Anterior cingulate cortex (tissue), 58 donors: Measurements from ENCODE around the gene MIB2.
"Not testable (repeated sequence)": the region's sequence is repeated elsewhere in the genome, so short reads cannot be mapped to it uniquely, and the experiment has no call there.

ENCODE experiments used
- DNase-seq, 58 donors: peaks; one replicate each; lab custom pipeline; 2025; lab: John Stamatoyannopoulos, UW

MIB2 gene

DNA sequence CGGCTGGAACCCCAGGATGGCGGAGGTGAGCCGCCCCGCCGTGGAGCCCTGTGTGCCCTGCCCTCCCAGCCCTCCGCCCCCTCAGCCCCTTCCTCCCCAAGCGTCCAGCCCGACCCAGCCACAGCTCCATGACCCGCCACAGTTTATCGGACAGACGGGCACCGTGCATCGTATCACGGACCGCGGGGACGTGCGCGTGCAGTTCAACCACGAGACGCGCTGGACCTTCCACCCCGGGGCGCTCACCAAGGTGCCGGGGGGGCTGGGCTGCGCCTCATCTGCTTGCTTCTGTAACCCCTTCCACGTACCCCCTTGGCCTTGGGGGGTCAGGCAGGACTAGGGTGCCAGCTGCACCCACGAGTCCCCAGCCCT lies 10.1 kb downstream of the MIB2 start:
- no peak for DNase-seq

DNA sequence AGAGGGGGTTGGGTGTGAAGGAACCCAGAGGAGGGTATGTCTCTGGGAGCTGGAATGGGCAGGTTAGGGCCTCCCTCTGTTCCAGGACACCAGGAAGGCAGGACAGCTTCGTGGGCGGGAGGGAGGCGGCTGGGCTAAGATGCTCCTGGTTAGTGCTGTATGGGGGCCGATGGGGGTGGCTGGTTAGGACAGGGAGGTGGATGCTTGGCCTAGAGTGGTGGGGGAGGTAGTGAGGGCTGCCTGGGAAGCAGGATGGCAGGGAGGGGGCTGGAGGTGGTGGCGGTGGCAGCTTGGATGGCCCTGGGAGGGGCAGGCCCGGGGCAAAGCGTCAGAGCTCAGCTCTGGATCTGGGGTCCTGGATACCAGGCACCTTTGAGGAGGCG lies 10.5 kb downstream of the MIB2 start:
- DNase-seq: no peak

DNA sequence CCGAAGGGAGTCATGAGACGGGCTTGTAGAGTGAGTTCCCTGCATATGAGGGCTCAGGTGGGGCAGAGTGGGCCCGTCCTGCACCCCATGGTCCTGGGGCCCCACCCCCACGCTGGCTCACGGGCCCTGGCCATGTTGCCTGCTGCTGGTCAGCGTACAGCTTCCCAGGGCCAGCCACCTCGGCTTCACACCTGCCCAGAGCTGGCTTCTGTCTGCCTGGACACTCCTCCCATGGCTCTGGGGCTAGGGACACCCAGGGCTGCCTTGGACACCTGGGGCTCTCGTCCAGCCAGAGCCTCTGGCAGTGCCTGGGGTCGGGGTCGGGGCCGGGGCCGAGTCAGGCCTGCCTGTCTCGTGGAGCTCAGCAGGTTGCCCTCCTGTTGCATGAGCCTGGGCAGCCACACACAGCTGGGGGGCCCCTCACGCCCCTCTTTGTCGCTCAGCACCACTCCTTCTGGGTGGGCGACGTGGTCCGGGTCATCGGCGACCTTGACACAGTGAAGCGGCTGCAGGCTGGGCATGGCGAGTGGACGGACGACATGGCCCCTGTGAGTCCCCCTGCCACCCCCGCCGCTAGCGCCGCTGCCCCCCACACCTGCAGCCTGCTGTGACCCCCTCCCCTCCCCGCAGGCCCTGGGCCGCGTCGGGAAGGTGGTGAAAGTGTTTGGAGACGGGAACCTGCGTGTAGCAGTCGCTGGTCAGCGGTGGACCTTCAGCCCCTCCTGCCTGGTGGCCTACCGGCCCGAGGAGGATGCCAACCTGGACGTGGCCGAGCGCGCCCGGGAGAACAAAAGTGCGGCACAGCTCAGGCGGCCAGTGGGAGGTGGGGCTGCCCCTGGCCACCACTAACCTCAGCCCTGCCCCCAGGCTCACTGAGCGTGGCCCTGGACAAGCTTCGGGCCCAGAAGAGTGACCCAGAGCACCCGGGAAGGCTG lies 11.2 kb downstream of the MIB2 start:
- no peak for DNase-seq

DNA sequence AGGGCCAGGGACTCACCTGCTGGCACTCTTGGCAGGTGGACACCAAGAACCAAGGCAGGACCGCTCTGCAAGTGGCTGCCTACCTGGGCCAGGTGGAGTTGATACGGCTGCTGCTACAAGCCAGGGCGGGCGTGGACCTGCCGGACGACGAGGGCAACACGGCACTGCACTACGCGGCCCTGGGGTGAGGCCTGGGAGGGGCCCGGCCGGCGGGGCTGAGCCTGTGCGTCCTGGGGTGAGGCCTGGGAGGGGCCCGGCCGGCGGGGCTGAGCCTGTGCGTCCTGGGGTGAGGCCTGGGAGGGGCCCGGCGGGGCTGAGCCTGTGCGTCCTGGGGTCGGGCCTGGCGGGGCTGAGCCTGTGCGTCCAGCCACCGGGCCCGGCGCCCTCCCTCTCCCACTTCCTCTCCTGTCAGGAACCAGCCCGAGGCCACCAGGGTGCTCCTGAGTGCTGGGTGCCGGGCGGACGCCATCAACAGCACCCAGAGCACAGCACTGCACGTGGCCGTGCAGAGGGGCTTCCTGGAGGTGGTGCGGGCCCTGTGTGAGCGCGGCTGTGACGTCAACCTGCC lies 12.0 kb downstream of the MIB2 start:
- no peak for DNase-seq

DNA sequence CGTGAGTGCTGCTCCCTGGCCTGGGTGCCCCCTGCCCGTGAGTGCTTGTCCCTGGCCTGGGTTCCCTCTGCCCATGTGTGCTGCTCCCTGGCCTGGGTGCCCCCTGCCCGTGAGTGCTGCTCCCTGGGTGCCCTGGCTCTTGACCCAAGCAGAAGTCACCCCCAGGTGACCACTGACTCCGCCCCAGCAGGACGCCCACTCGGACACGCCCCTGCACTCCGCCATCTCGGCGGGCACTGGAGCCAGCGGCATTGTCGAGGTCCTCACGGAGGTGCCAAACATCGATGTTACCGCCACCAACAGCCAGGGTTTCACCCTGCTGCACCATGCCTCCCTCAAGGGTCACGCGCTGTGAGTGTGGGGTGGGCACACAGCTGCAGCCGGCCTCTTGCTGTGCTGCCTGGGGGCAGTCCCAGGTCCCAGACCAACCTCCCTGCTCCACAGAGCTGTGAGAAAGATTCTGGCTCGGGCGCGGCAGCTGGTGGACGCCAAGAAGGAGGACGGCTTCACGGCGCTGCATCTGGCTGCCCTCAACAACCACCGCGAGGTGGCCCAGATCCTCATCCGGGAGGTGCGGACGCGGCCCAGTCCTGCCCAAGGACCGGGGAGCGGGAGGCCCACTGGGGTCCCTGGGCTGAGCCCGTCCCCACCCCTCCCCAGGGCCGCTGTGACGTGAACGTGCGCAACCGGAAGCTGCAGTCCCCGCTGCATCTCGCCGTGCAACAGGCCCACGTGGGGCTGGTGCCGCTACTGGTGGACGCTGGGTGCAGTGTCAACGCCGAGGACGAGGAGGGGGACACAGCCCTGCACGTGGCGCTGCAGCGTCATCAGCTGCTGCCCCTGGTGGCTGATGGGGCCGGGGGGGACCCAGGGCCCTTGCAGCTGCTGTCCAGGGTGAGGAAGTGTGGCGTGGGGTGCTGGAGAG lies 12.8 kb downstream of the MIB2 start:
- no peak for DNase-seq

DNA sequence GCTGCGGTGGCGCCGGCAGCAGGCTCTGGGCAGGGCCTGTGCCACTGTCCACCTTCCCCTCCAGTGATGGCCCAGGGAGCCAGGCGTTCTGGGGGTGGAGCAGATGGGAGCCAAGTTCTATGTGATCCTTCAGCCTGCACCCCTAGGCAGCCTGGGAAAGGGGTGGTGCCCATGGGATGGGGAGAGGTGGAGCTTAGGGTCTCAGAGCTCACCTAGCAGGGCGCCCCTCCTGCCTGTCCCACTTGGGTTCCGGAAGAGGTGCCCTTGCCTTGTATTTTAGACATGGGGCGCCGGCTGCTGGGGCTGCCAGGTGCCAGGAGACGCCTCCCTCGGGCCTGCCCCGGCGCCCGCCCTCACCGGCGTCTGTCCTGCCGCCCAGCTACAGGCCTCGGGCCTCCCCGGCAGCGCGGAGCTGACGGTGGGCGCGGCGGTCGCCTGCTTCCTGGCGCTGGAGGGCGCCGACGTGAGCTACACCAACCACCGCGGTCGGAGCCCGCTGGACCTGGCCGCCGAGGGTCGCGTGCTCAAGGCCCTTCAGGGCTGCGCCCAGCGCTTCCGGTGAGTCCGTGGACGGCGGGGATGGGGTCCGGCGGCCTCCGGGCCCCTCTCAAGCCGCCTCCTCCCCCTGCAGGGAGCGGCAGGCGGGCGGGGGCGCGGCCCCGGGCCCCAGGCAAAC lies 13.6 kb downstream of the MIB2 start:
- no peak for DNase-seq

DNA sequence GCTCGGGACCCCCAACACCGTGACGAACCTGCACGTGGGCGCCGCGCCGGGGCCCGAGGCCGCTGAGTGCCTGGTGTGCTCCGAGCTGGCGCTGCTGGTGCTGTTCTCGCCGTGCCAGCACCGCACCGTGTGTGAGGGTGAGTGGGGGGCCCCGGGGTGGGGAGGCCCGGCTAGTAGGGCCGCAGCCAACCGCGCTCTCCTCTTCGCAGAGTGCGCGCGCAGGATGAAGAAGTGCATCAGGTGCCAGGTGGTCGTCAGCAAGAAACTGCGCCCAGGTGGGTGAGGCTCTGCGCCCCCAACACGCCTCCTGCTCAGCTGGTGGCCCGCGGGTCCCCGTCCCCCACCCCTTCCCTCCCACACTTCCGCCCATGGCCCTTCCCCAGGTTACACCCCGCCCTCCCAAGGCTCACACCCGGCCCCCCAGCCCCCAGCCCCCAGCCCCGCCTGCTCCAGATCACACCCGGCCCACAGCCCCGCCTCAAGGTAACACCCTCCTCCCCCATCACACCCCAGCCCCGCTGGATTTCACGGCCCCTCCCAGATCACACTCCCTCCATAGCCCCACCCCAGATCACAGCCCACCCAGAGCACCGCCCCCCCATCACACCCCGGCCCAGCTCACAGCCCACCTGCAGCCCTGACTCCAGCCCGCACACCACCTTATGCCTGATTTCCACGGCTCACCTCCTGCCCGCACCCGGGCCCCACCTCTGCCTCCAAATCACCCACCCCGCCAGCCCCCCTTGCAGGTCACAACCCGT lies 14.3 kb downstream of the MIB2 start:
- no peak for DNase-seq

DNA sequence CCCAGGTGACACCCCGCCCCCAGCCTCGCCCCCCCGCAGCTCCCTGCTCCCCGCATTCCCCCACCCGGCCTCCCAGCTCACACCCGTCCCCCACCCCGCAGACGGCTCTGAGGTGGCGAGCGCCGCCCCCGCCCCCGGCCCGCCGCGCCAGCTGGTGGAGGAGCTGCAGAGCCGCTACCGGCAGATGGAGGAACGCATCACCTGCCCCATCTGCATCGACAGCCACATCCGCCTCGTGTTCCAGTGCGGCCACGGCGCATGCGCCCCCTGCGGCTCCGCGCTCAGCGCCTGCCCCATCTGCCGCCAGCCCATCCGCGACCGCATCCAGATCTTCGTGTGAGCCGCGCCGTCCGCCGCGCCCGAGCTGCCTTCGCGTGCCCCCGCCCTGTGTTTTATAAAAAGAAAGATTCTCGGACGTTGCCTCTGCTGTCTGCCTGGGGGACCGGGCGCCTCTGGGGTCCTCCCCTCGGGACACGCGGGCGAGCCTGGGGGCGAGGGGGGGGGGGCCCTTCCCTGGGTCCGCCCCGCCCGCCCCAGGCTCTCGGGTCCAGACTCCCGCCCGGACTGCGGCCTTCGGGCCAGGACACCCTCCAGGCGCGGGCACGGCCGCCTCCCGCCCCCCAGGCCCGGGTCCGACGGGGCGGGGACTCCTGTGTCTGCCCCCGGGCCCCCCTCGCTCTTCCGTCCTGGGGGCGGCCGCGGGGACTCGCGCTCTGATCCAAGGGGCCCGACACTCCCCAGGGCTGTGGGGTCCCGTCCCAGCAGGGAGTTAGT lies 15.1 kb downstream of the MIB2 start:
- DNase-seq: peak in 32 of 58 donors; percentile 3 to 69 (median 33)

DNA sequence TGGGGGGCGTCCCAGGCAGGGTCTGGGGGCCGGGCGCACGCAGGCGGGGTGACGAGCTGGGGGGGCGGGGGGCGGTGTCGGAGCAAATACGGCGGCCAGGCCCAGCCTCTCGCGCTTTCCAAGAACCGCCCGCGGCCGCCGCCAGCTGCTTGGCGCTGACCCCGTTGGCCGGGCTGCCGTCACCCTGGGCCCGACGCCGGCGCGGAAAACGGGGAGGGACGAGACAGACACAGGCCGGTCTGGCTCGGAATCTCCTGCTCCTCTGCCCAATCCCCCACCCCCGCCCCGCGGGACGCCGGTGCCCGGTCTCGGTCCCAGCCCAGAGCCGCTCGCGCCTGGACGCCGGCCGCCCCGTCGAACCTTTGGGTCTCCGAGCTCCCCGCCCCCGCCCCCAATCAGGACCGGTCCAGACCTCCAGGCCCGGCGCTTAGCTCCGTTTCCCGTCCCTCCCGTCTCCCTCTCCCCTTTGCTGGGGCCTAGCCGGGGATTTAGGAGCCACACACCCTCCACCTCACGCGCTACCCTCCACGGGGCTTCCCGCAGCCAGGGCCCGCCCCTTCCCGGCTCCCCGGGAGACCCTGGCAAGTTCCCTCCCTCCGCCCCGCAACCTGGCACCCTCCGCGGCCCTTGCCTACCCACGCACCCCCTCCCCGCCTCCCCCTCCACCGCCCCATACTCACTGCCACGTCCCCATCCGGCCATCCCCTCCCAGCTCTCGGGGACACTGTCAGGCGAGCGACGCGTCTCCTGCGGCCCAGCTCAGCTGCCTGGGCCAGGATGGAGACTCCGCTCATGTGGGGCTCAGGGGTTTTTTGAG lies 15.9 kb downstream of the MIB2 start:
- DNase-seq: peak in 30 of 58 donors; percentile 7 to 60 (median 33)

DNA sequence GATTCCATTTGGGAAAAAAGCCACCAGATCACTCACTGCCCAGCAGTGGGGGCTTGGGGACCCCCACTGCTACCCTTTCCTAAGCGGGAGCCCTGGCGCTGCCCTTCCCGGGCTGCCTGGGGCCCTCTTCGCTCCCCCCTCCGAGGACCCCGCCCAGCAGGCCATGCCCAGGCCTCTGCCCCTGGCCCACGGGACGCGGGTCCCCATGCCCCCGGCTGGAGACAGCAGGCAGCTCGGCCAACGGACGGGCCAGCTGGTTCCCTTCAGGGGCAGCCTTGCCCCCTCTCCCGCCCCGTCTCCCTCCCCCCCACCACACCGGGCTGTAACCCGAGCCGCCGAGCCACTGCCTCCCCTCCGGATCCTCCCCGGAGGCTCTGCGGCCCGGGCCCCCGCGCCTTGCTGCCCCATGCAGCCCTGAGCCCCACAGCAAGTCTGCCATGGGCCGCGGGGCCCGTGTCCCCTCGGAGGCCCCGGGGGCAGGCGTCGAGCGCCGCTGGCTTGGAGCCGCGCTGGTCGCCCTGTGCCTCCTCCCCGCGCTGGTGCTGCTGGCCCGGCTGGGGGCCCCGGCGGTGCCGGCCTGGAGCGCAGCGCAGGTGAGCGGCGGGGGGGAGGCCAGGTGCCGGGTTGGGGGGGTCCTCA lies 16.6 kb downstream of the MIB2 start, which contains the start of gene MMP23B:
Gene MMP23B, plus strand, starts transcription at position 392 of the 639 bp plus-strand sequence. Its CDS starts 46 bp downstream, at position 438.
- DNase-seq: no peak

DNA sequence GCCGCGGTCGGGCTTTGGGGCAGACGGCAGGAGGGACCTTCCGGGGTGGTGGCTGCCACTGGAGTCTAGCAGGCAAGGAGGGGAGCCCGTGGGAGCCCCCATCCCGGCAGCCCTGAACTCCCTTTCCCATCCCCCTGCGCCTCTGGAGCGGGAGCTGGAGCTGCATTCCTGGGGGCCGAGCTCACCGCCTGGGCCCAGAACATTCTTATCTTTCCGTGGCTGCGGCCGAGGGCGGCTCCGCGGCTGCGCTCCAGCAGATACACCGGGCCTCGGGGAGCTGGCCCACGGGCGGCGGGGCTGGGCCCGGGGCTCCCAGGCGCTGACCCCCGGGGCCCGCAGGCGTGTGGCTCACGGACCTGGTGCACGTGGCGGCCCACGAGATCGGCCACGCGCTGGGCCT lies 18.1 kb downstream of the MIB2 start:
- not testable (repeated sequence) for DNase-seq

DNA sequence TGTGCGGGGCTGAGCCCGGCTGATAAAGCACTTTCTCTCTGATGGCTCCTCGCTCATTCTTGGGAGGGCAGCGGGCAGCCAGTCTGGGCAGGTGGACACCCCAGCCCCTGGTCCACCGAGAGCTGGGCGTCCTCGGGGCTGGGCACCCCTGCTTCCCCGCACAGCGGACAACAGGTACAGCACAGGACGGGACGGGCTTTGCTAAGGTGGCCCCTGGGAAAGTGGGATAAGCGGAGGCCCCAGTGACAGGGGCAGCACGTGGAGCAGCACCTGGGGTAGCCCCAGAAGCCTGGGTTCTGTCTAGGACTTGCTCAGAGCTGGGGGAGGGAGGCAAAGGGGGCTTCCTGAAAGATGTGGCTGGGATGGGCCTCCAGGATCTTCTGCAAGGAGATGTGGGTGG lies 19.3 kb downstream of the MIB2 start:
- DNase-seq: not testable (repeated sequence)

DNA sequence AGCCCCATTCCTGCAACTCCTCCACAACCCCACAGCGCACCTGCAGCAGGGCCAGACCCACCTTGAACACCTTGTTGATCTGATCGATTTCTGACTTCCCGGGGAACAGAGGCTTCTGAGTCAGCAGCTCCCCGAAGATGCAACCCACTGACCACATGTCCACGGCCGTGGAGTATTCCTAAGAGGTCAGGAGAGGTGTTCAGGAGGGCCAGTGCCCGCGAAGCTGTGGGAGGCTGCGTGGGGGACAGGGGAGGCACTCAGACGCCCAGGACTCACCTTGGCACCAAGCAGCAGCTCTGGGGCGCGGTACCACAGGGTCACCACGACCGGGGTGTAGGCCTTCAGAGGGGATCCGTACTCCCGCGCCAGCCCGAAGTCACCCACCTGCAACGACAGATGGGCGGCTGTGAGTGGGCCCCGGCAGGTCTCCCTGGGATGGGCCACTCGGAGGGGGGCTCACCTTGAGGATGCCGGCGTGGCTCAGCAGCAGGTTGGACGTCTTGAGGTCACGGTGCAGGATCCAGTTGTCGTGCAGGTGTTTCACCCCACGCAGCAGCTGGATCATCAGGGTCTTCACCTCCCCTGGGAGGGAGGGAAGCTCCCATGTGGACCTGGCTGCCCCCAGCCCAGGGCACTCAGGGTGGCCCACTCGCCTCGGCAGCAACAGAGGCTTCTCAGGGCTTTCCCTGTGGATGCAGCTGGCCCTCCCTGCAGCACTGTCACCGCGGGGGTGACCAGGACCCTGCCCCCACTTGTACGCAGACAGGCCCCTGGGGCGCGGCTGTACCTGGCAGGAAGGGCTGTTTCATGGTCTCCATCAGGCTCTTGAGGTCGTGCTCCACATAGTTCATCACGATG lies 21.6 kb downstream of the MIB2 start:
- DNase-seq: not testable (repeated sequence)

DNA sequence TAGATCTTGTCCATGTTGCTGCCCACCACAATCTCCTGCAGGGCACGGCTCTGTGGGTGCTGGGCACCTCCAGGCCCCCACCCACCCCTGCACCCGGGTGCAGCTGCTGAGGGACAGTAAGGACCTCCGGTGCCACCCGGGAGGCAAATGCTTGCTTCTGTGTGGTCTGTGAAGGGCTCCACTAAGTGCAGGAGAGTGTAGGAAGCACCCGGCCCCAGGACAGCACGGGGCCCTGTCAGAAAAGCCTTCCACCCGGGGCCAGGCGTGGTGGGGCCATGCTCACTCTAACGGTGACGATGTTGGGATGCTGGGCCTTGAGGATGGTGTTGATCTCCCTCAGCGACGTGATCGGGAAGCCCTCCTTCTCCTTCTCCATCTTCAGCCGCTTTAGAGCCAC lies 22.2 kb downstream of the MIB2 start:
- not testable (repeated sequence) for DNase-seq

DNA sequence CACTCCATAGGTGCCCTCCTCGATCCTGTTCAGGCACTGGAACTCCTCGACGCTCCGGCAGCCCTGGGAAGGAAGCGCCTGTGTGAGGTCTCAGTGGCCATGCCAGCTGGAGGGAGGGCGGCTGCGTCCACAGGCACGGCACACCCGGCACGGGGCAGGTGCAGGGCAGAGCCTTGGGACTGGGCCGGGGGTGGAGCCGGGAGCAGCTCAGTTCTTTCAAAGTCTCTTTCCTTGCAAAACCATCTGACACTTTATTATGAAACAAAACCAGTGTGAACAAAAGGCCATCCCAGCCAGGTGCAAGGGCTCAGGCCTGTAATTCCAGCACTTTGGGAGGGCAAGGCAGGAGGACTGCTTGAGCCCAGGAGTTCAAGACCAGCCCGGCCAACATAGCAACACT lies 23.2 kb downstream of the MIB2 start:
- not testable (repeated sequence) for DNase-seq

DNA sequence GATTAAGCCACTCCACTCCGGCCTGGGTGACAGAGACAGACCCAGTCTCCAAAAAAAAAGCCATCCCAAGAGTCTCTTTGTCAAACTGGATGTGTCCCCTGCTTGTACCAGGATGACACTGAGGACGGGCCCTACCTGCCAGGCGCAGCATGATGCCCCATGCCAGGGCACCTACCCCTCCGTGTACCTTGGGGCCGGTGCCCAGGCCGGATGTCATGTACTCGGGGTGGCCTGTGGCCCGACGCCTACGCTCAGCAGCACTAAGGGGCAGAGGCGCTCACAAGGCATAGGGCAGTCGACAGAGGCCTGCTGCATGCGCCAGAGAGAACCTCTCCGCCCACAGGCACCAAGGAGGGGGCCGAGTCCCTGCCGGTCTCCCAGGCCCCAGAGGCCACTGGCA lies 24.1 kb downstream of the MIB2 start:
- DNase-seq: not testable (repeated sequence)
